Measurements from ENCODE around the gene MPRIP. TPM values are rescaled to one million over a fixed set of nuclear protein-coding genes. Genes with fewer than 3 reads are reported as not detected.

Gene MPRIP
- total and polyA plus RNA-seq, 2 donors (not counting 3 experiments of a cell fraction or from before 2014, with no cell fraction given), result 94.6 to 246 TPM

DNA sequence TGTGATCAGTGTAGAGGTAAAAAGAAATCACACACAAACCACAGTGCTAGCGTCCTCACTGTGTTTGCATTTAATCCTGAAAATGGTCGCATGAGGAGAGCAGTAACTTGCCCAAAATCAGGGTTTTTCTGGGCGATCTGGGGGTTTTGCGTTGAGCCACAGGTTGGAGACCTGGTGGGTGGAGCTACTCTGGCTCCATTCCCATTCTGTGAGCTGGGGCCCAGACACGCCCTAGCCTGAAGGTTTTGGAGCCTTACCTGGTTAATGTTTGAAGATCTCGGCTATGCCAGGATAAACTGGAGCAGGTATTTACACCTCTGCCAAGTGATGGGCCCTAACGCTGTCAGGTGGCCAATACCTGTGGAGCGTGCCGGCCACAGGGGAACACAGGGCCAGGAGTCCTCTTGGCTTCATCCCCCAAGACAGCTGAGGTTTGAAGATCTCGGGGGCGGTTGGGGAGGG lies 48.4 kb downstream of the MPRIP start:
- POLR2A ChIA-PET, result no interaction called here
- intact Hi-C loops (cut with micrococcal nuclease) (no loop called here), dilution Hi-C loops (cut with MboI; ENCODE audit: extremely low pct_ligation_motif_present, low sequenced_read_pairs) (no loop called here)
- no peak overlapping the region for H2AFZ ChIP-seq (ENCODE audit: low read depth, low read length)
- TF ChIP-seq EZH2 (IDR thresholded peaks at IDR 0.05; ENCODE audit: borderline replicate concordance, low read depth, low read length, severe bottlenecking) (no peak), GATA2 (IDR thresholded peaks at IDR 0.05; ENCODE audit: insufficient read depth, insufficient read length, low read depth, low read length) (no peak), POLR2AphosphoS5 (IDR thresholded peaks at IDR 0.05; ENCODE audit: insufficient read depth, low read depth, low read length) (no peak), FOS (IDR thresholded peaks at IDR 0.05; ENCODE audit: borderline replicate concordance, insufficient read depth, low read length) (no peak), MYC (IDR thresholded peaks at IDR 0.05; ENCODE audit: low read depth, low read length) (no peak), POLR2A (IDR thresholded peaks at IDR 0.05; ENCODE audit: low read depth, low read length) (no peak), JUN (IDR thresholded peaks at IDR 0.05; ENCODE audit: borderline replicate concordance, insufficient read depth, insufficient read length, low read depth) (no peak)
- TF ChIP-seq, protein P1, sequence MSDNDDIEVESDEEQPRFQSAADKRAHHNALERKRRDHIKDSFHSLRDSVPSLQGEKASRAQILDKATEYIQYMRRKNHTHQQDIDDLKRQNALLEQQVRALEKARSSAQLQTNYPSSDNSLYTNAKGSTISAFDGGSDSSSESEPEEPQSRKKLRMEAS (IDR thresholded peaks at IDR 0.05; ENCODE audit: insufficient read depth, insufficient read length), result no peak
- TF ChIP-seq, protein P2, sequence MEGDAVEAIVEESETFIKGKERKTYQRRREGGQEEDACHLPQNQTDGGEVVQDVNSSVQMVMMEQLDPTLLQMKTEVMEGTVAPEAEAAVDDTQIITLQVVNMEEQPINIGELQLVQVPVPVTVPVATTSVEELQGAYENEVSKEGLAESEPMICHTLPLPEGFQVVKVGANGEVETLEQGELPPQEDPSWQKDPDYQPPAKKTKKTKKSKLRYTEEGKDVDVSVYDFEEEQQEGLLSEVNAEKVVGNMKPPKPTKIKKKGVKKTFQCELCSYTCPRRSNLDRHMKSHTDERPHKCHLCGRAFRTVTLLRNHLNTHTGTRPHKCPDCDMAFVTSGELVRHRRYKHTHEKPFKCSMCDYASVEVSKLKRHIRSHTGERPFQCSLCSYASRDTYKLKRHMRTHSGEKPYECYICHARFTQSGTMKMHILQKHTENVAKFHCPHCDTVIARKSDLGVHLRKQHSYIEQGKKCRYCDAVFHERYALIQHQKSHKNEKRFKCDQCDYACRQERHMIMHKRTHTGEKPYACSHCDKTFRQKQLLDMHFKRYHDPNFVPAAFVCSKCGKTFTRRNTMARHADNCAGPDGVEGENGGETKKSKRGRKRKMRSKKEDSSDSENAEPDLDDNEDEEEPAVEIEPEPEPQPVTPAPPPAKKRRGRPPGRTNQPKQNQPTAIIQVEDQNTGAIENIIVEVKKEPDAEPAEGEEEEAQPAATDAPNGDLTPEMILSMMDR (IDR thresholded peaks at IDR 0.05; ENCODE audit: extremely low read depth in 1 of 2, insufficient read depth in 1 of 2, low read depth in 1 of 2, low read length in 2 of 2), result no peak
- H3K79me2 ChIP-seq (ENCODE audit: control insufficient read depth, insufficient read depth, low read length), result peaks cover 95% of the 10 kb centered on the region
- CTCF ChIA-PET, result no interaction called here
- H3K9me1 ChIP-seq (replicated peaks; ENCODE audit: control insufficient read depth, extremely low read depth, insufficient read depth, low read length), result no peaks in the 10 kb centered on the region
- no TSS peak for BruUV-seq (replicated peaks)
- no peak for DNase-seq (ENCODE audit: low read depth, low spot score)
- peaks cover 3 to 38% of the 10 kb centered on the region in 2 experiments for H3K36me3 ChIP-seq (ENCODE audit: control insufficient read depth in 2 of 2, extremely low read depth in 1 of 2, insufficient read depth in 2 of 2, low read length in 2 of 2)
- no peaks in the 10 kb centered on the region for H3K27me3 ChIP-seq (ENCODE audit: control insufficient read depth in 2 of 2, insufficient read depth in 2 of 2, low read length in 2 of 2)
- no peak overlapping the region for H3K27ac ChIP-seq (ENCODE audit: insufficient read depth, low read depth, low read length)
- no peak overlapping the region for H3K4me2 ChIP-seq (ENCODE audit: insufficient read depth, low read length)
- no peak for FAIRE-seq
- H3K9ac ChIP-seq (replicated peaks; ENCODE audit: extremely low read depth, insufficient read depth, low read length), result no peak overlapping the region
- H3K4me1 ChIP-seq (ENCODE audit: control insufficient read depth, extremely low read depth, insufficient read depth, low read length), result no peaks in the 10 kb centered on the region
- H4K20me1 ChIP-seq (replicated peaks; ENCODE audit: control insufficient read depth, extremely low read depth, insufficient read depth, low read length), result peaks cover 5% of the 10 kb centered on the region
- H3K9me3 ChIP-seq (replicated peaks; ENCODE audit: control insufficient read depth, insufficient read depth, low read length), result no peaks in the 10 kb centered on the region
- no peak overlapping the region for H3K4me3 ChIP-seq (replicated peaks in 1 of 3; ENCODE audit: insufficient read depth in 1 of 3, low read depth in 1 of 3, low read length in 3 of 3)

Measured in endothelial cell of umbilical vein (primary cell).